ENCODE results near the gene BCO2.

BCO2 gene

GRCh38 chr11:112219476-112220232 lies 44.3 kb downstream of the BCO2 start:
- peak; percentile 94 to 95 for ATAC-seq

- no peak for ATAC-seq
These were observed 46.0 kb downstream of the BCO2 start for GRCh38 chr11:112221274-112221835.

- ATAC-seq = no peak
These were observed 47.0 kb downstream of the BCO2 start for GRCh38 chr11:112222303-112222702.

- ATAC-seq = no peak
These were observed 47.8 kb downstream of the BCO2 start for GRCh38 chr11:112223121-112223520.

- no peak for ATAC-seq
These were observed 48.6 kb downstream of the BCO2 start for GRCh38 chr11:112223754-112224532.

GRCh38 chr11:112225753-112226061 lies 50.4 kb downstream of the BCO2 start:
- no peak for ATAC-seq

- ATAC-seq = peak; percentile 93 to 95
These were observed 50.9 kb downstream of the BCO2 start, which contains the start of gene PTS for GRCh38 chr11:112226062-112226830. Gene PTS (plus strand): TSS chr11:112226428. CDS start chr11:112226444, 16 bp downstream.

GRCh38 chr11:112226831-112227401 lies 51.6 kb downstream of the BCO2 start:
- ATAC-seq = peak; percentile 70 to 71

- ATAC-seq = no peak
These were observed 52.2 kb downstream of the BCO2 start for GRCh38 chr11:112227471-112227870.

GRCh38 chr11:112228706-112229105 lies 53.4 kb downstream of the BCO2 start:
- ATAC-seq = no peak

- no peak for ATAC-seq
These were observed 53.8 kb downstream of the BCO2 start for GRCh38 chr11:112229159-112229558.

GRCh38 chr11:112229746-112230433 lies 54.6 kb downstream of the BCO2 start:
- no peak for ATAC-seq

GRCh38 chr11:112231952-112232351 lies 56.6 kb downstream of the BCO2 start:
- no peak for ATAC-seq

- ATAC-seq = no peak
These were observed 60.6 kb downstream of the BCO2 start for GRCh38 chr11:112235750-112236390.

GRCh38 chr11:112237451-112237850 lies 62.1 kb downstream of the BCO2 start:
- ATAC-seq = no peak

GRCh38 chr11:112238041-112238440 lies 62.7 kb downstream of the BCO2 start:
- no peak for ATAC-seq

- no peak for ATAC-seq
These were observed 66.2 kb downstream of the BCO2 start for GRCh38 chr11:112241486-112241885.

GRCh38 chr11:112247201-112247600 lies 71.9 kb downstream of the BCO2 start:
- ATAC-seq = no peak

- ATAC-seq = no peak
These were observed 72.9 kb downstream of the BCO2 start for GRCh38 chr11:112248201-112248600.

- no peak for ATAC-seq
These were observed 74.7 kb downstream of the BCO2 start for GRCh38 chr11:112249871-112250610.
